ENCODE results near the gene NDUFB7.

- no peak for TF ChIP-seq BCL11A (IDR thresholded peaks at IDR 0.05; ENCODE audit: low read depth in 2 of 2, low read length in 2 of 2)
- no peak for TF ChIP-seq RAD21 (IDR thresholded peaks at IDR 0.05 in 1 of 2, conservative IDR thresholded peaks at IDR 0.05 in 1 of 2; ENCODE audit: low read depth in 2 of 2, low read length in 2 of 2)
- TF ChIP-seq ZNF274 (IDR thresholded peaks at IDR 0.05; ENCODE audit: borderline replicate concordance, extremely low read depth, low read length): no peak
- no peak for TF ChIP-seq EZH2 (IDR thresholded peaks at IDR 0.05; ENCODE audit: low read depth, low read length, severe bottlenecking)
- no peak for TF ChIP-seq POLR2A (IDR thresholded peaks at IDR 0.05; ENCODE audit: control extremely low read depth in 1 of 2, low read depth in 2 of 2, low read length in 2 of 2)
- no peak for TF ChIP-seq USF2 (IDR thresholded peaks at IDR 0.05; ENCODE audit: low read length)
- no peak for TF ChIP-seq HDAC6 (IDR thresholded peaks at IDR 0.05; ENCODE audit: low read depth, low read length)
- no peak for TF ChIP-seq POLR2AphosphoS5 (IDR thresholded peaks at IDR 0.05; ENCODE audit: low read depth, low read length)
- no peak for TF ChIP-seq CHD2 (IDR thresholded peaks at IDR 0.05; ENCODE audit: low read length)
These were observed 39.2 kb upstream of the NDUFB7 start for GRCh38 chr19:14611051-14611450.

Measured in H1 (cell line).